K562 (cell line): ENCODE data around the gene C9orf50. TPM values are rescaled to one million over a fixed set of nuclear protein-coding genes. Genes with fewer than 3 reads are reported as not detected.

Source experiments
- CREB1 ChIP-seq, 2 experiments: sonication (generic) in 1 of 2; formaldehyde crosslinking in 1 of 2; IDR thresholded peaks; 2 replicates each; pipeline versions ENCODE4 v1.6.1 to v1.8.0; 2012 to 2022; ENCODE audit warnings: inconsistent platforms in 1 of 2, mild to moderate bottlenecking in 1 of 2, missing genetic modification reagents in 1 of 2, moderate library complexity in 1 of 2
- EP400 ChIP-seq: fragments of 450-650 bp; IDR thresholded peaks from 2 replicates; pipeline ENCODE4 v1.6.1; 2017; ENCODE audit warnings: antibody characterized with exemption, mild to moderate bottlenecking, moderate library complexity
- HES1 ChIP-seq: fragments of 450-650 bp; IDR thresholded peaks from 2 replicates; pipeline ENCODE4 v1.6.1; 2016; ENCODE audit warnings: low read depth, mild to moderate bottlenecking, moderate library complexity
- MECOM ChIP-seq: fragments of 250-450 bp; sonication (Bioruptor Pico); IDR thresholded peaks from 2 replicates; pipeline ENCODE4 v1.8.0; 2022; ENCODE audit warnings: inconsistent platforms
- NKRF ChIP-seq: fragments of 450-650 bp; IDR thresholded peaks from 2 replicates; pipeline ENCODE4 v1.6.1; 2016; ENCODE audit warnings: borderline replicate concordance
- SMAD3 ChIP-seq: fragments of 450-650 bp; formaldehyde crosslinking; conservative IDR thresholded peaks from 2 replicates; pipeline ENCODE4 v1.4.0; 2020; ENCODE audit warnings: mild to moderate bottlenecking
- SRF ChIP-seq, 2 experiments: fragments of 250-450, 450-650 bp in 1 of 2; sonication (Bioruptor Pico) in 1 of 2; sonication (generic) in 1 of 2; formaldehyde crosslinking; IDR thresholded peaks; 2 replicates each; pipeline versions ENCODE4 v1.5.0 to v1.5.1; 2020 to 2022; ENCODE audit warnings: mild to moderate bottlenecking in 1 of 2, missing genetic modification reagents in 1 of 2
- TAF9B ChIP-seq: fragments of 450-650 bp; IDR thresholded peaks from 2 replicates; pipeline ENCODE4 v1.6.1; 2018; ENCODE audit warnings: mild to moderate bottlenecking; ENCODE audit not compliant: partially characterized antibody
- ZNF431 ChIP-seq: sonication (generic); formaldehyde crosslinking; IDR thresholded peaks from 2 replicates; pipeline ENCODE4 v1.8.0; 2022; ENCODE audit warnings: mild to moderate bottlenecking, missing genetic modification reagents
- polyA plus RNA-seq, 8 experiments: library from polyadenylated mRNA; depleted of rRNA in 4 of 8; stranded (reverse) in 5 of 8; unstranded in 3 of 8; fragments of >200 nt; fragmentation: Nextera tagmentation in 2 of 8; fragmentation: Illumina TruSeq in 1 of 8; extraction: Ambion mirVana in 2 of 8; extraction: Trizol in 1 of 8; gene quantifications; 2 replicates each; pipeline versions ENCODE4 v1.2.1 to v1.2.3, GENCODE V29; 2011 to 2014; ENCODE audit warnings: inconsistent platforms in 1 of 8, missing spikeins in 1 of 8
- total RNA-seq, 7 experiments: library from RNA; depleted of rRNA in 6 of 7; stranded (reverse); fragments of >200 nt in 6 of 7; fragmentation: Illumina TruSeq in 2 of 7; extraction: Trizol in 2 of 7; gene quantifications; 2 replicates each; pipeline versions ENCODE4 v1.2.1 to v1.2.3, GENCODE V29; 2011 to 2021; ENCODE audit warnings: low replicate concordance in 1 of 7
- TF ChIP-seq, protein P1 (sequence below): sonication (generic); formaldehyde crosslinking; IDR thresholded peaks from 2 replicates; pipeline ENCODE4 v1.8.0; 2022; ENCODE audit warnings: mild to moderate bottlenecking, missing genetic modification reagents
- TF ChIP-seq, protein P2 (sequence below): fragments of 450-650 bp; formaldehyde crosslinking; IDR thresholded peaks from 2 replicates; pipeline ENCODE4 v1.4.0; 2020; ENCODE audit warnings: mild to moderate bottlenecking, moderate library complexity
- TF ChIP-seq, protein P3 (sequence below): sonication (generic); formaldehyde crosslinking; IDR thresholded peaks from 2 replicates; pipeline ENCODE4 v1.8.0; 2022; ENCODE audit warnings: mild to moderate bottlenecking, missing genetic modification reagents
- TF ChIP-seq, protein P4 (sequence below): fragments of 250-450 bp; sonication (Bioruptor Pico); IDR thresholded peaks from 2 replicates; pipeline ENCODE4 v1.4.0; 2020; ENCODE audit warnings: mild to moderate bottlenecking
- TF ChIP-seq, protein P5 (sequence below): fragments of 200-800 bp; sonication (Bioruptor generic); IDR thresholded peaks from 2 replicates; pipeline ENCODE4 v1.6.1; 2017; ENCODE audit warnings: missing genetic modification characterization, missing compliant biosample characterization

Gene C9orf50
- total and polyA plus RNA-seq, 9 of the 15 experiments (the other 6 are each of a cell fraction or from before 2014, with no cell fraction given) = not detected

GRCh38 chr9:129626079-129626624, 5.3 kb upstream of the C9orf50 start, which contains the start of gene NTMT1 (continued):
- TF ChIP-seq, protein P1, sequence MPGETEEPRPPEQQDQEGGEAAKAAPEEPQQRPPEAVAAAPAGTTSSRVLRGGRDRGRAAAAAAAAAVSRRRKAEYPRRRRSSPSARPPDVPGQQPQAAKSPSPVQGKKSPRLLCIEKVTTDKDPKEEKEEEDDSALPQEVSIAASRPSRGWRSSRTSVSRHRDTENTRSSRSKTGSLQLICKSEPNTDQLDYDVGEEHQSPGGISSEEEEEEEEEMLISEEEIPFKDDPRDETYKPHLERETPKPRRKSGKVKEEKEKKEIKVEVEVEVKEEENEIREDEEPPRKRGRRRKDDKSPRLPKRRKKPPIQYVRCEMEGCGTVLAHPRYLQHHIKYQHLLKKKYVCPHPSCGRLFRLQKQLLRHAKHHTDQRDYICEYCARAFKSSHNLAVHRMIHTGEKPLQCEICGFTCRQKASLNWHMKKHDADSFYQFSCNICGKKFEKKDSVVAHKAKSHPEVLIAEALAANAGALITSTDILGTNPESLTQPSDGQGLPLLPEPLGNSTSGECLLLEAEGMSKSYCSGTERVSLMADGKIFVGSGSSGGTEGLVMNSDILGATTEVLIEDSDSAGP = 0 out of 2 replicates have a peak, but pooled peaks have one; percentile 30
- TF ChIP-seq TAF9B (peak; percentile 87), SMAD3 (0 out of 2 replicates have a peak, but pooled peaks have one; percentile 55), SRF (CRISPR knock-in tag; IDR thresholded peaks at IDR 0.05) (no peak), NKRF (peak; percentile 98), ZNF431 (CRISPR knock-in tag) (0 out of 2 replicates have a peak, but pooled peaks have one; percentile 64), EP400 (peak; percentile 97), CREB1 (IDR thresholded peaks at IDR 0.05) (peak; percentile 94), CREB1 (CRISPR knock-in tag; IDR thresholded peaks at IDR 0.05) (peak; percentile 93), MECOM (CRISPR knock-in tag) (no peak), HES1 (peak; percentile 77; the same call in 1 of the 2 replicates)
- TF ChIP-seq, protein P2, sequence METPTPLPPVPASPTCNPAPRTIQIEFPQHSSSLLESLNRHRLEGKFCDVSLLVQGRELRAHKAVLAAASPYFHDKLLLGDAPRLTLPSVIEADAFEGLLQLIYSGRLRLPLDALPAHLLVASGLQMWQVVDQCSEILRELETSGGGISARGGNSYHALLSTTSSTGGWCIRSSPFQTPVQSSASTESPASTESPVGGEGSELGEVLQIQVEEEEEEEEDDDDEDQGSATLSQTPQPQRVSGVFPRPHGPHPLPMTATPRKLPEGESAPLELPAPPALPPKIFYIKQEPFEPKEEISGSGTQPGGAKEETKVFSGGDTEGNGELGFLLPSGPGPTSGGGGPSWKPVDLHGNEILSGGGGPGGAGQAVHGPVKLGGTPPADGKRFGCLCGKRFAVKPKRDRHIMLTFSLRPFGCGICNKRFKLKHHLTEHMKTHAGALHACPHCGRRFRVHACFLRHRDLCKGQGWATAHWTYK (CRISPR knock-in tag) = peak; percentile 39; the same call in 1 of the 2 replicates
- TF ChIP-seq, protein P3, sequence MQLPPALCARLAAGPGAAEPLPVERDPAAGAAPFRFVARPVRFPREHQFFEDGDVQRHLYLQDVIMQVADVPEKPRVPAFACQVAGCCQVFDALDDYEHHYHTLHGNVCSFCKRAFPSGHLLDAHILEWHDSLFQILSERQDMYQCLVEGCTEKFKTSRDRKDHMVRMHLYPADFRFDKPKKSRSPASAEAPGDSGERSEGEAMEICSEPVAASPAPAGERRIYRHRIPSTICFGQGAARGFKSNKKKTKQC (CRISPR knock-in tag) = peak; percentile 63; the same call in 1 of the 2 replicates
- TF ChIP-seq, protein P4, sequence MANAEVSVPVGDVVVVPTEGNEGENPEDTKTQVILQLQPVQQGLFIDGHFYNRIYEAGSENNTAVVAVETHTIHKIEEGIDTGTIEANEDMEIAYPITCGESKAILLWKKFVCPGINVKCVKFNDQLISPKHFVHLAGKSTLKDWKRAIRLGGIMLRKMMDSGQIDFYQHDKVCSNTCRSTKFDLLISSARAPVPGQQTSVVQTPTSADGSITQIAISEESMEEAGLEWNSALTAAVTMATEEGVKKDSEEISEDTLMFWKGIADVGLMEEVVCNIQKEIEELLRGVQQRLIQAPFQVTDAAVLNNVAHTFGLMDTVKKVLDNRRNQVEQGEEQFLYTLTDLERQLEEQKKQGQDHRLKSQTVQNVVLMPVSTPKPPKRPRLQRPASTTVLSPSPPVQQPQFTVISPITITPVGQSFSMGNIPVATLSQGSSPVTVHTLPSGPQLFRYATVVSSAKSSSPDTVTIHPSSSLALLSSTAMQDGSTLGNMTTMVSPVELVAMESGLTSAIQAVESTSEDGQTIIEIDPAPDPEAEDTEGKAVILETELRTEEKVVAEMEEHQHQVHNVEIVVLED = peak; percentile 72
- TF ChIP-seq, protein P5, sequence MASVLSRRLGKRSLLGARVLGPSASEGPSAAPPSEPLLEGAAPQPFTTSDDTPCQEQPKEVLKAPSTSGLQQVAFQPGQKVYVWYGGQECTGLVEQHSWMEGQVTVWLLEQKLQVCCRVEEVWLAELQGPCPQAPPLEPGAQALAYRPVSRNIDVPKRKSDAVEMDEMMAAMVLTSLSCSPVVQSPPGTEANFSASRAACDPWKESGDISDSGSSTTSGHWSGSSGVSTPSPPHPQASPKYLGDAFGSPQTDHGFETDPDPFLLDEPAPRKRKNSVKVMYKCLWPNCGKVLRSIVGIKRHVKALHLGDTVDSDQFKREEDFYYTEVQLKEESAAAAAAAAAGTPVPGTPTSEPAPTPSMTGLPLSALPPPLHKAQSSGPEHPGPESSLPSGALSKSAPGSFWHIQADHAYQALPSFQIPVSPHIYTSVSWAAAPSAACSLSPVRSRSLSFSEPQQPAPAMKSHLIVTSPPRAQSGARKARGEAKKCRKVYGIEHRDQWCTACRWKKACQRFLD = peak; percentile 93
